ENCODE data around the gene FUT7.

DNA sequence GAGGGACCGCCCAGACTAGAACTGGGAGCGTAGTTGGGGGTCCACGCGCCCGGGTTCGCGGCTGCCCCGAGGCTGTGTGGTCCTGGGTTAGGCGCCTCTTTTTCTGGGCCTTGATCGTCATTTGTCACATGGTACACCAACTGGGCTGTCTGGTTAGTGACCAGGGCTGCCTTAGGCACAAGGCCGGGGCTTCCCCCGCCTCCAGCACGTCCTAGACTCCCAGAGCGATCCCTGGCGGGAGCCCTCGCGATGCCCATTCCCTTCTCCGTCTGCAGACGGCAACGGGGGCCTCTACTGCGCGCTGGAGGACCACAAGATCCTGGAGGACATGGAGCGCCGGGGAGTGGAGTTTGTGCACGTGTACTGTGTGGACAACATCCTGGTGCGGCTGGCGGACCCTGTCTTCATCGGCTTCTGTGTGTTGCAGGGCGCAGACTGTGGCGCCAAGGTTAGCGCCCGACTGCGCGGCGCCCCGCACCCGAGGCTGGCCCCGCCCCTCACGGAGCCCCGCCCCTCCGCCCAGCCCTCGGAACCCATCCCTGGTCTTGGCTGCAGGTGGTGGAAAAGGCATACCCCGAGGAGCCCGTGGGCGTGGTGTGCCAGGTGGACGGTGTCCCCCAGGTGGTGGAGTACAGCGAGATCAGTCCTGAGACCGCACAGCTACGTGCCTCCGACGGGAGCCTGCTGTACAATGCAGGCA is 47.0 kb upstream of the FUT7 start:
- TF ChIP-seq CTCF (IDR thresholded peaks at IDR 0.05) (no peak), ZFX (IDR thresholded peaks at IDR 0.05; ENCODE audit: borderline replicate concordance) (no peak)
